NCI-H2081 treated with DMSO at 0.1 percent for 48 hours (cell line): ENCODE measurements around the gene SIGLEC5.
A peak's percentile ranks its signal among the peaks of the same experiment; 100 is the strongest.

Experiments
- DNase-seq: peaks from one replicate; lab custom pipeline; 2025; lab: John Stamatoyannopoulos, UW

The SIGLEC5 gene

DNA sequence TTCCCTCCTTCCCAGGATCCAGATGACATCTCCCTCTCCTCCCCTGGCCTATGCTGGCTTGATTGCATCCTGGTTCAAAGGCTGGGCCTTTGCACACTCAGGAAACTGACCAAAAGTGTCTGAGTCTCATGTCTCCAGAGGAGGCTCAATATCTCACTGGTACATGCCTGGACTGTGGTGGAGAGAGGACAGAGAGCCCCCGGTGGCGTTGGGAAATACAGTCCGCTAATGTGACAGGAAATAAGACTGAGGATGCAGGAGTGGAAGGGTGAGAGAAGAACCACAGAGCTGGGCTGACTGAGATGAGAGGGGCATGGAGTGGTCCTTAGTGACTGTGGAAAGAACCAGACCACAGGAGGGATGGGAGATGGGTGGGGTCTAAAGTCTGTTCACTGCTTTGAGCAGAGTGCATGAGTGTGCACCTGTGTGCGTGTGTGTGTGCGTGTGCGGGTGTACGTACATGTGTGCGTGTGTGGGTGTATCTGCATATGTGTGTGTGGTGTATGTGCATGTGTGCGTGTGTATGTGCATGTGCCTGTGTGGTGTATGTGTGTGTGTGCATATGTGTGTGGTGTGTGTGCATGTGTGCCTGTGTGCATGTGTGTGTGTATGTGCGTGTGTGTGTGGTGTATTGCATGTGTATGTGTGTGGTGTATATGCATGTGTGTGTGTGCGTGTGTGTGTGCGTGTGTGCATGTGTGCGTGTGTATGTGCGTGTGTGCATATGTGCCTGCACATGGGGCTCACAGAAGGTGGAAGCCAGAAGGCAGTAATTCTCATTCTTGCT is 1.9 kb downstream of the SIGLEC5 start:
- no peak for DNase-seq

DNA sequence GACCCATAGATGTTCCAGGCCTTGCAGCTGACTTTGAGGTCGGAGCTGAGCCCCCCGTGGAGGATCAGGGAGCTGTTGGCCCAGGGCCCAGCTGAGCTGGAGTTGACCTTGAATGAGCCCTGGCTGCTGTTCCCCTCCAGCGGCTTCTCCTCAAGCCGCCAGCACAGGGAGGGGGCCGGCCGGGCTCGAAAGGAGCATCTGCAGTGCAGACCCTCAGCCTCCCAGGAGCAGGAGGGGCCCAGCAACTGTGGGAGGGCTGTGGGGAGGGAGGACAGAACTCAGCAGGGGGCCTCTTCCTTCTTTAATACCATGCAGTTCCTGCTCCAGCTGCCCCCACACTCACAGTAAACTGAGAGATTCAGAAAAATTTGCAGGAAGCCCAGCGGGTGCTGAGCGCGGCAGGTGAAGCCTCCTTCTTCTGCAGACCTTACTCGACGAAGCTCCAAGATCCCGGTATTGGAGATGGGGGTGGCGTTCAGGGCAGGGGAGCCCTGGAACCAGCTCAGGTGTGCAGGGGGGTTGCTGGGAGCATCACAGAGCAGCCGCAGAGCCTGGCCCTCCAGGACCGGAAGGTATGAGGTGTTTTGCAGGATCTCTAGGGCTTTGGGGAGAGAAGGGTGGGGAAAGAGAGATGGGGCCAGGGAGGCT is 2.6 kb downstream of the SIGLEC5 start:
- DNase-seq, result no peak

DNA sequence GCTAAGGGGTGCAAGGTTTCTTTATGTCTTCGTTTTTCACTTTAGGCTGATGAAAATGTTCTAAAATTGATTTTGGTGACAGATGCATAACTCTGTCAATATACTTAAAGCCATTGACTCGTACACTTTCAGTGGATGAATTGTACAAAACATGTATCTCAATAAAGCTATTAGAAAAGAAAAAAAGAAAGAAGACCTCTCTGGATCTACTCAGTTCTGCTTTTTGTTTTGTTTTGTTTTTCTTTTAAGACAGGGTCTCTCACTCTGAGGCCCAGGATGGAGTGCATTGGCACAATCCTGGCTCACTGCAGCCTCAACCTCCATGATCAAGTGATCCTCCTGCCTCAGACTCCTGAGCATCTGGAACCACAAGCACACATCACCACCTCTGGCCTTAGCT is 3.5 kb downstream of the SIGLEC5 start:
- DNase-seq, result no peak

DNA sequence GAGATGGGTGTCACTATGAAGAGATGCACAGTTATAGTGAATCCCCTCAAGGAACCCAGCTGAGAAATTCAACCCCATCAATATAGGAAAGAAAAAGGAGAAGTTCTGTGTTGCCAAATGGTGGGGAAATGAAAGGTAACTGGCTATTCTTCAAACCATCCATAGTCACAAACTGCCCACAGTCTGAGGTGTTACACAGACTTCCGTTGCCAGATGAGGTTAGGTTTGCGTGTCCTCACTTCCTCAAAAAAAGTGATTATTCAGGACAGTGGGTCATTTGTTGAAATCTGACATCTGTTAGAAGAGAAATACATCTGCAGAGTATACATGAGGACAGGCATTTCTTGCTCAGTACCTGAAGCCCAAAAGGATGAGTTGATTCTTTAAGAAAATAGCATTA is 9.0 kb downstream of the SIGLEC5 start:
- DNase-seq, result no peak

DNA sequence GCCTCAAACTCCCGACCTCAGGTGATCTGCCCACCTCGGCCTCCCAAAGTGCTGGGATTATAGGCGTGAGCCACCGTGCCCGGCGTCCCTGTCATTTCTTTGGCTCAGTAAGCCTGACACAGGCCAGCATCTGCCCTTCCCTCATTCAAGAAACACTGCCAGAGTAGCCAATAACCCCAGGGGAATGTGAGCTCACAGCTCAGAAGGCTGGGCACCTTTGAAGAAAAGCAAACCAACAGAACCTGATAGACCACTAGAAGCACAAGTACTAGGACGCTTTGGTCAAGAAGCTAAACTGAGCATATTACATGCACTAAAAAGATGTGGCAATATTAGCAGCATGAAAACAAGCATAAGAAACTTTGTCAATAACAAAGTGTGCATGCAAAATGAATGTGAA is 14.2 kb downstream of the SIGLEC5 start:
- no peak for DNase-seq

DNA sequence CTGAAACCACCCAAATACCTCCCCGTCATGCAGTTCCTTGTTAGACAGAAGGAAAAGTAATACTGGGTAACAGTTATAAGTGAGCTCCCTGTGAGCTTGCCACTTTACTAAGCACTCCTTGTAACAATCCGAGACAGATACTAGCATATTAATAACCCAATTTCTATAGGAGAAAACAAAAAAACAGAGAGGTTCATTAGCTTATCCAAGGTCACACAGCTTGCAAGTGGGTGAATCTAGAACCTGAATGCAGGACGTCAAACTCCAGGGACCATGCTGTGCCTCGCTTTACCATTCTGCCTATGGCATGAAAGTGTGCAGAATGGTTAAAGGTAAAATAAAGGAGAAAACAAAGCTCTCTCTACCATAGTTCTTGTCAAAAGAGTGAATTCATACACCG is 15.4 kb downstream of the SIGLEC5 start:
- DNase-seq, result no peak

DNA sequence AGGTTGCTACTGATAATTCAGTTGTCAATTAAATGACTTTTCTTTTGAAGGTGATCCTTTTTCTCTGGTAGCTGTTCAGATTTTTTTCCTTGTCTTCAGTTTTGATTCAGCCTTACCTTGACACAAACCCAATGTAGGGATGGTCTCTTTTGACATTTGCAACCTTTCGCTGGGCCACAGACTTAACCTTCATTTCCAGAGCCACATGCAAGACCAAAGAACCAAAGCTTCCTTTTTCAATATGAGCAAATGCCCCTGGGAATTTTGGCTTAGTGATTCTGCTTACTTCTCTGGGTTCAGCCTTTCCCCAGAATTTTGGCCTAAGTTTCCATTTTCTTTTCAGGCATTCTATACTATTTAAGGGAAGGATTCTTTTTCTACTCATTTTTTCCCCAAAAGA is 19.6 kb downstream of the SIGLEC5 start:
- DNase-seq, result no peak

DNA sequence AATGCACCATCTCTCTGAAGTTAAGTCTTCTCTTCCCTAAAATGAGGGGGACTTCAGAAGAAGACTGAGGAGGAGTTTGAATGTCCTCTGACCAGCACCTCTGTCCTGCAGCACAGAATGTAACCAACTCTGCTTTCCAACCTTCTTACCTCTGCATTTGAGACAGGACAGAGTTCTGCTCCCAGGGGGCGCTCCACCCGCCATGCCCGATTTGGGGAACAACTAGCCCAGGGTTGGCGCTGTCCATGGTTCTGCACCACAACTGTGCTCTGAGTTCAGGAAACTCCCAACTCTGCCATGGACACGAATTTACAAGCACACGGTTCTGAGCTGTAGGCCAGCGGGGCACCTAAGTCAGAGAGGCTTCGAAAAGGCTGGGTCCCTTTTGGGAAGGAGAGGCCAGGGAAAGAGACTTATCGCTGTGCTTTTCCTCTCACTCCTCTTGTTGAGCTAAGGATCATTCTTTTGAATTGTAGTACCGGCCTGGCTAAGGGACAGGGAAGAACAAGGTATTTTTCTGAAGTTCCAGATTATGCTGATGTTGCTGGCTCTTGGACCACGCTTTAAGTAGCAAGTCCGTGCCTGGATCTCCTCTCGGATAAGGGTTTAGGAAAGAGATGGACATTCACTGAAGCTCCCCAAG is 22.2 kb downstream of the SIGLEC5 start:
- no peak for DNase-seq

DNA sequence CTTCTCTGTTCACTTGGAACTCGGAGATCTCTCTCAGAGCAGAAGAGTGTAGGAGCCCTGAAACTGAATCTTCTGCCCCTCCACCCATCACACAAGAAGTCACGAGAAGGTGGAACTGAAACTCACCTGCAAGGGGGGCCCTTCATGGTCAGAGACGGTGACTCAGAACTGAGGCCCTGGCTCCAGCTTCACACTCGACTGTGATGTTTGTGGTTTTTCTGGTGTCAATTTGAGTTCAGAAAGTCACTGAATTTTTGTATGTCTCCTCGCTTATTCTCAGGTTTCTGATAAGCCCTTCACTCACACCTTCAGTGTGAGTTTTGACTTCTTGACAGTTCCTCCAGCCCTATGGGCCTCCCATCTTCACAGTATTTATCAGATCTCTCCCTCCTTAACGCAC is 23.1 kb downstream of the SIGLEC5 start:
- DNase-seq, result no peak

DNA sequence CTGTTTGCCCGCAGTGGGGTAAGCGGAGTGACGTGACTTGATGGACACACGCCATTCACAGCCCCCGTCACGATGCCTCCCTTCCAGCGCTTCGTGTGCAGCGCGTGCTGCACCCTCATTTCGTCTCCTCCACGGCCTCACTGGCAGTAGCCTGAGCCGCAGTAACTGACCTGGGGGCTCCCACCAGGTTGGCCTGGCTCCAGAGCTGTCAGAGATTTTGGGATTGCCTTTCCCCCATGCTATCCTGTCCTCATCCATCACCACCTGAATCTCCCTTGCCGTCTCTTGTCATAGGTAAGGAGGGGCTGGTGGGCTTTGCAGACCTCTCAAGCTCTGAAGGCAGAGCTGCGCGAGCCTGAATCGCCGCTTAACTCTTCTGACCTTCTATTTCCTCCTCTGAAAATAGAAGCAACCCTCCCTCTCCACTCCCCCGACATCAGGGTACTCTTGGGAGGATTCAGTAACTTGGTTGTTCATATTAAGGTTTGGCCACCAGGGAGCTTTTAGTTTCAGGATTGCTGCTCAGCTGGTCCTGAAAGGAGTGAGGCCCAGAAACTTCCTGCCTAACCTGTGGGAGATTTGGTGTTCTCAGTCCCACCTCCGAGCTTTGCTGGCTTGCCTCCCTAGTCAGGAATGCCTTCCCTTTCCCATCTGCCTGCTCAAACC is 27.9 kb downstream of the SIGLEC5 start:
- DNase-seq, result no peak

DNA sequence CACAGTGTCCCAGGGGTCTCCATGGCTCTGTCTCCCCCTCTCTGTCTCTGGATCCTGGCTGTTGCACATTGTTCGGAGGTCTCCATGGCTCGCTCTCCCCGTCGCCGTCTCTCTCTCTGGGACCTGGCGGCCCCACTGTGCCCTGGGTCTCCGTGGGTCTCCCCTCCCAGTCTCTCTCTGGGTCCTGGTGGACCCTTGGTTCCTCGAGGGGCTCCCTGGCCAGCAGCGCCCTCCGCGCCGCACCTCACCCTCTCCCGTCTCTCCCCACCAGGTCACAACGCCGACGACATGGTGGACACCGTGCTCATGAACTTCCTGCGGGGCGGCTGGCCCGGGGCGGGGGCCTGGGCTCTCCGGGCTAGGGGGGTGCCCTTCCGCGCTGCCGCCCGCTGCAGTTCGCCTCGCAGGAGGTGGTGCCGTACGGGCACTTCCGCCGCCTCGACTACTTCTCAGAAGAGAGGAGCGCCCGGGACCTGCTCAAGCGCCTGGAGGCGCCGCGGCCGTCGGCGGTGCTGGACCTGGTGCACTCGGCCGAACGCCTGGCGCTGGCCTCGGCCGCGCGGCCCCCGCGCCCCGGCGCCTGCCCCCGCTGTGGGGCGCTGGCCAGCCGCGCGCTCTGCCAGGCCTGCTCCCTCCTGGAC is 29.1 kb downstream of the SIGLEC5 start:
- DNase-seq, result no peak

DNA sequence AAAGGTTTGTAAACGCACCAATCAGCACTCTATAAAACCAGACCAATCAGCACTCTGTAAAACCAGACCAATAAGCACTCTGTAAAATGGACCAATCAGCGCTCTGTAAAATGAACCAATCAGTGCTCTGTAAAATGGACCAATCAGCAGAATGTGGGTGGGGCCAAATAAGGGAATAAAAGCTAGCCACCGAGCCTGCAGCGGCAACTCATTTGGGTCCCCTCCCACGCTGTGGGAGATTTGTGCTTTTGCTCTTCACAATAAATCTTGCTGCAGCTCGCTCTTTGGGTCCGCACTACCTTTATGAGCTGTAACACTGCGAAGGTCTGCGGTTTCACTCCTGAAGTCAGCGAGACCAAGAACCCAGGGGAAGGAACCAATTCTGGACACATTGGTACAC is 31.1 kb downstream of the SIGLEC5 start:
- DNase-seq, result no peak

DNA sequence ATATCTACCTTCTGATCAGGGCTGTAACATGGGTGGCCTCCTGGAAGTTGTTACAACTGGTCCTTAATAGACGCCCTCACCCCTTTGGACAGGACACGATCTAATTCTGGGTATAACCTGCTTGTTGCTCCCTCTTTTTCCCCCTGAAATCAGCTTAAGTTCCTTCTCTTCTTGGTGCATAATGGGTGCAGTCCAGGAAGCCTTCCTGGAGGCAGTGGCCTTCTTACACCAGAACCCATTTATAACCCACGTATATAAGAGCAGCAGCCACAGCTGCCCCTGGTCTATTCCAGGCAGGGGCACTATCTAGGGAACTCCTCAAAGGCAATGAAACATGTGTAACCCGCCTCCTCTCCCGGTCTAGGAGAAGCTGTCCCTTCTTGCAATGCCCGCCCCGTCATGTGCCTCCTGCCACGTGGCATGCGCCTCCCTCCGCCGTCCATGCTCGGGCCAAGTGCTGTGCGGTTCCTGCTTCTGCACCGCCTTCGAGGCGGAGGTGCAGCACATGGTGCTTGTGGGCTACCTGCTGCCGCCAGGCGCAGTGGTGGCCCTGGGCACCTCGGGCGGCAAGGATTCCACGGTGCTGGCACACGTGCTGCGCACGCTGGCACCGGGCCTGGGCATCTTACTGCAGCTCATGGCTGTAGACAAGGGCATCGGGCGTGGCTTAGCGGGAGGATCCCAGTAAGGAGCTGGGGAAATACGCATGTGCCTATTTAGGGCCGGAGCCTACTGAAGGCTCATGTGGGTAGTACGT is 31.9 kb downstream of the SIGLEC5 start:
- DNase-seq, result no peak

DNA sequence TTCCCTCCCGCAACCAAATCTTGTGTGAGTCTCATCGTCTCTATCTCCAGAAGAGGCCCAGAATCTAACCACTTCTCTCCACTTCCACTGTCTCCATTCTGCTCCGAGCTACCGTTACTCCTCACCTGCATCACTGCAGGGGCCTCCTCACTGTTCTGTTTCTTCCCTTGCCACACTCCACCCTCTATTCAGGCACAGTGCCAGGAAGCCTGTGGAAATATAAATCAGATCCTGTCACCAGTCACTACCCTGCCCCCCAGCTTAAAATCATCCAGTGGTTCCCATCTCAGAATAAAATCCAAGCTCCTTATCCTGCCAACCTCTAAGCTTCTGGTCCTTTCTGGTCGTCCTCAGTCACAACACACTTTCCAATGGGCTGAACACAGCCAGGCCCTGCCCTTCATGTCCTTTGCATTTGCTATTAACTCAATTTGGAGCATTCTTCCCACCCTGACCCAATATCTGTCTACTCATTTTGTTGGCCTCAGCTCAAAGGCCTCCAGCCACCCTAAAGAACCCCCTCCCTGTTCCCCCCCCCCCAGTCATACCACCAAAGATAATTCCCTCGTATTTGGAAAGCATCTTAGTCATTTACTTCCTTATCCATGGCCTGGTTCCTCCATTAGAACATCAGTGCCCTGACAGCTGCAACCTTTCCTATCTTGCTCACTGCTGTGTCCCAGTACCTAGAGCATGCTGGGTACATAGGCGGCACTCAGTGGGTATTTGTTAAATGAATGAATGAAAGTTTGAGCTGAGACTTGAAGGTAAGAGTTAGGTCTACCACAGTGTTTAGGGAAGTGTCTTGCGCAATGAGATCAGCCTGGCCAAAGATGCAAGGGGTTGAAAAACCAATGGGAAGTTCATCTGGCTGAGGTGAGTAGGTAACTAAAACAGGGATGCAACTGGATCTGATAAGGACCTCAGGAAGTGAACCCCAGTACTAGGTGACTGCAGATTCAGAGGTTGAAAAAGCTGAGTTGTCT is 34.7 kb downstream of the SIGLEC5 start:
- DNase-seq, result no peak

DNA sequence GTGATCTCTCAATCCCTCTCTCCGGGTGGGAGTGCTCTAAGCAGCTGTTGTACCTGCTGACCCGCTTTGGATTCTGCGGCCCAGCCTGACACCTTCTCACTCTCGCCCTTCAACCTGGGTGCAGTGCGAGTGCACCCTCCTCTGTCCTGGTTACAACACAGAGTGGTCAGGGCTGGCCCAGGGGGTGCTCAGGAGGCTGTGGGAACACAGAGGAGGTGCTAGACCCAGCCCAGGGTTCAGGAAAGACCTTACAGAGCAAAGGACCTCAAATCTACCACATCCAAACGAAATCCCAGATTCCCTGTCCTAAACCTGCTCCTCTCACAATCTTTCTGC is 35.5 kb downstream of the SIGLEC5 start:
- no peak for DNase-seq

DNA sequence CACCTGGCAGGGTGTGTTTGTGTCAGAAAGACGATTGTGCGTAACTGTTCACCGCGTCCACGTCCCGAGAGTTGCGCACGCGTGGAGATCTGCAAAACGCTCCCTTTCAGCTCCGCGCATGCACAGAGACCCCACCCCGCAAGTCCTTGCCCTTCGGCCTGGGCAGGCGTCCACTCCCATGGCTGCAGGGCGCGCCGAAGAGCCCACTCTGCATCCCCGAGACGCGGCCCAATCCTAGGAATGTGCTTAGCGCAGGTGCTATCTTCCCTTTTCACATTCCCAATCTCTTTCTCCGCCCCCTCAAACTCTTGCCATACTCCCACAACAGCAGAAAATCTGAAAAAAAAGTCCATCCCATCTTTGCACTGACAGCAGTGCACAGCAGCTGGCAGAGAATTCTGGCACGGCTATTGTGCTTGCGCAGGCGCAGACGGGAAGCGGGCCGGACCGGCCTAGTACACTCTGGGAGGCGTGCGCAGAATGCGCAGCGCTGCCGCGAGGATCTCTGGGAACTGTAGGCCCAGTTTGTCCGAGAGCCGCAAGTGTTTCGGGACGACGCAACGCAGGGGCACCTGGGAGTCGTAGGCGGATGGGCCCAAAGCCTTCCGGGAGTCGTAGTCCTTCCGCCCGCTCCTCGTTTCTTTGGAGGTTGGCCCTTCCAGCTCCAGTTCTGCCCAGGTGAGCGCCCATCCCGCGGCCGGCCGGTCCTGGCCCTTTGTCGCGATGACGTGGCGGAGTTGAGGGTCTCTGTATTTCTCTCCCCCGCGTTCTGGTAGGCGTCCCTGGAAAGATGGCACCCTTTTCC is 36.0 kb downstream of the SIGLEC5 start:
- peak; percentile 78 for DNase-seq

DNA sequence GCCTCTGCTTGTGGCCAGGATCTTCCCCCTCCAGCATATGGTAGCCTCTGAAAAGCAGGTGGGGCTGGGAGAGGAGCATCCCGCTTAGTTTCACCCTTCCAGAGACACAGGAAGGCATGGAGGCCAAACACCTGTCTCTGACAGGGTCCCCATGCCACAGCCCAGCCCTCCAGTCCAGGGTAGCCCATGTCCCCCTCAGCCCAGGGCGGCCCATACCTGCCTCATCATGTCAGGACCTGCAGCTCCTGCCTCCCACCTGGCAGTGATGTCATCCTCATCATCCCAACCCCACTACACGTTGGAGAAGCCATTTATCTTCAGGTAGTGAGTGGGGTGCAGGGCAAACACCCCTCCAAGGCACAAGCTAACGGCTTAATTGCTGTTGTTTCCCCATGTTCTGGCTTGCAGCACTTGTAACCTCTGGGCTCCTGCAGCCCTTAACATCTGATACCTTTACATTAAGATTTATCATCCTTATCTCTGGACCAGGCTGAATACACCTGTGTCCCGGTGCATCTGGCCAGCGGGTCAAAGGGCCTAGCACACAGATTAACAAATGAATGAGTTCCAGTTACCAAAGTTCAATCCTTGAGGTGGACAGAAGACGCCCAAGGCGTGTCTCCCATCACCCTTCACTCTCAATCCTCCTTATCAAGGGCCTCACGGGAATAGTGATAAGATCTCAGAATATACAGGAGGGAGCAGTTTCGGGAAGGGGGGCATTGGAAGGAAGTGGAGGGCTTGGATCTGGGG is 36.9 kb downstream of the SIGLEC5 start:
- no peak for DNase-seq

DNA sequence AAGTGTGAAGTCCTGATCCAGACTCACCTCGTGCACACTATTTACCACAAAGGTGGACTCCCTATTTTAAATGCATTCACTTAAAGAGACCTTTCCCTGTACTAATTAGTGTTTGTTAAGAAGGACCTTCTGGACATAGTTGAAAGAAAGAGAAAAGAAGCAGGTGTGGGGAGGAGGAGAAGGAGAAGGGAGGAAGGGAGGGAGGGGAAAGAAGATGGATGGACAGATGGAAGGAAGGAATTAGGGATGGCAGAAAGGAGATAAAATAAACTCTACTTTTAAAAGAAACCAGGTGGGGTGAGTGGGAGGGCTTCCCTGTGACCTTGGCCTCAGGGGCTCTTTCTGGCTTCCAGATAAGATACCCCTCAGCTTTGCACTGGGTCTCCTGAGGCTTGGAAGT is 37.7 kb downstream of the SIGLEC5 start:
- no peak for DNase-seq

DNA sequence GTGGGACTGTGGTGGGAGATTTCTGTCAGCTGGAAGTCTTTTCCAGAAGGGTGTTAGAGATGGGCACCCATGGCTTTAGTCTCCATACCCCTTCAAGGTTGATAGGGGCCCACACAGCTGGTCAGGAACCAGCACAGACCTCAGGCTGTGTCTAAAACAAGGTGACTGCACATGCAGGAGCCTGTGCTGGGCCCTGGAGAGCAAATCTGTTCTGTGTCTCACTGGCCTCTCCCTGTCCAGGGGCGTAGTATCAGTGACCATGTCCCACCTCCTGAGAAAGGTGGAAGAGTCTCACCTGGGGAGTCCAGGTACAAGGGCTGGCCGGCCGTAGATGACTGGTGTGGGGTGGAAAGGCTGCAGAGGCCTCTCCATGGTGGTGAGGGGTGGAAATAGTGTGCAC is 39.8 kb downstream of the SIGLEC5 start:
- no peak for DNase-seq
